K562 (cell line): ENCODE results near the gene SS18. TPM values are rescaled to one million over a fixed set of nuclear protein-coding genes. Genes with fewer than 3 reads are reported as not detected.

Experiments
- ATAC-seq: fragments of 200-7000 bp; cut with Tn5 transposase; 3 replicates; pipeline ENCODE4 v1.9.1; 2020; ENCODE audit warnings: moderate library complexity
- BruUV-seq: library from RNA; stranded (reverse); fragments of 400-500 nt; replicated peaks from 2 replicates; lab custom pipeline; 2021; lab: Mats Ljungman, UMichigan
- CTCF ChIA-PET: fragments of 300-600 bp; formaldehyde crosslinking; extraction: SDS; loops from one replicate; lab custom pipeline; 2021; ENCODE audit warnings: low intra/inter-chr PET ratio; lab: Yijun Ruan, JAX
- POLR2A ChIA-PET: fragments of 300-600, 350-650 bp; sonication (Branson Sonifier 250); formaldehyde crosslinking; extraction: SDS; loops from one replicate; lab custom pipeline; 2021; ENCODE audit warnings: antibody characterized with exemption, inconsistent platforms; lab: Yijun Ruan, JAX
- DNase-seq, 4 experiments: peaks; one replicate each; pipeline versions ENCODE4 v3.0.0 to v3.0.0-alpha.2; 2011 to 2018; ENCODE audit warnings: low spot score in 3 of 4, mixed read lengths in 3 of 4; ENCODE audit errors: extremely low read depth in 1 of 4
- FAIRE-seq: peaks from 2 replicates; lab custom pipeline; 2011; peaks lifted over from hg19 to GRCh38; lab: Jason Lieb, UNC
- H2AFZ ChIP-seq: 2 replicates; pipeline ENCODE4 v1.6.0; 2011; ENCODE audit warnings: low read depth, low read length, control low read depth, inconsistent platforms
- H3K27ac ChIP-seq: fragments of 200-600 bp; 3 replicates; pipeline ENCODE4 v1.8.0; 2011; ENCODE audit warnings: low read depth, mild to moderate bottlenecking, control low read depth, inconsistent platforms, low read length, moderate library complexity, mixed read lengths; ENCODE audit errors: extremely low read depth
- H3K27me3 ChIP-seq, 2 experiments: fragments of 300-600 bp in 1 of 2; 2 replicates in 1 of 2; 3 replicates in 1 of 2; pipeline versions ENCODE4 v1.6.0 to v1.8.0; 2011; ENCODE audit warnings: inconsistent platforms in 2 of 2, low read length in 2 of 2, mild to moderate bottlenecking in 1 of 2, mixed read lengths in 1 of 2, moderate library complexity in 1 of 2; ENCODE audit not compliant: control insufficient read depth in 2 of 2, insufficient read depth in 2 of 2
- H3K36me3 ChIP-seq: fragments of 300-600 bp; 3 replicates; pipeline ENCODE4 v1.8.0; 2011; ENCODE audit warnings: mild to moderate bottlenecking, low read length, inconsistent platforms; ENCODE audit not compliant: control insufficient read depth, insufficient read depth
- H3K4me1 ChIP-seq, 2 experiments: fragments of 200-600 bp in 1 of 2; replicated peaks in 1 of 2; 2 replicates in 1 of 2; 3 replicates in 1 of 2; pipeline versions ENCODE4 v1.5.1 to v1.8.0; 2011; ENCODE audit warnings: inconsistent platforms in 2 of 2, low read length in 2 of 2, mild to moderate bottlenecking in 1 of 2, mixed read lengths in 1 of 2, moderate library complexity in 1 of 2; ENCODE audit not compliant: control insufficient read depth in 2 of 2, insufficient read depth in 2 of 2
- H3K4me2 ChIP-seq: 2 replicates; pipeline ENCODE4 v1.6.1; 2011; ENCODE audit warnings: low read length, control low read depth, inconsistent platforms, mixed read lengths; ENCODE audit not compliant: insufficient read depth
- H3K4me3 ChIP-seq: fragments of 200-600 bp; sonication (generic), shearing (Covaris generic); 2 replicates; pipeline ENCODE4 v1.5.1; 2016; ENCODE audit warnings: control low read depth, inconsistent platforms
- H3K79me2 ChIP-seq: fragments of 200-600 bp; 3 replicates; pipeline ENCODE4 v1.8.0; 2011; ENCODE audit warnings: low read length, inconsistent platforms; ENCODE audit not compliant: control insufficient read depth, insufficient read depth
- H3K9ac ChIP-seq, 2 experiments: 2 replicates each; pipeline versions ENCODE4 v1.6.0 to v1.6.1; 2011; ENCODE audit warnings: low read depth in 2 of 2, low read length in 2 of 2, control low read depth in 1 of 2, inconsistent platforms in 1 of 2, mild to moderate bottlenecking in 1 of 2, mixed read lengths in 1 of 2; ENCODE audit not compliant: insufficient read depth in 1 of 2
- H3K9me1 ChIP-seq: one replicate; pipeline ENCODE4 v1.6.0; 2011; ENCODE audit warnings: inconsistent platforms, mild to moderate bottlenecking, low read length, moderate library complexity; ENCODE audit not compliant: control insufficient read depth, insufficient read depth
- H3K9me3 ChIP-seq: replicated peaks from 2 replicates; pipeline ENCODE4 v1.5.1; 2011; ENCODE audit warnings: low read depth, low read length, inconsistent platforms; ENCODE audit not compliant: control insufficient read depth, insufficient read depth
- H4K20me1 ChIP-seq: replicated peaks from 2 replicates; pipeline ENCODE4 v1.6.1; 2011; ENCODE audit warnings: low read length, inconsistent platforms, mixed read lengths; ENCODE audit not compliant: control insufficient read depth, insufficient read depth
- CHD1 ChIP-seq: fragments of 200-600 bp; sonication (generic); IDR thresholded peaks from one replicate; pipeline ENCODE4 v1.6.1; 2012; ENCODE audit warnings: mild to moderate bottlenecking, moderate library complexity, low read length, inconsistent platforms
- HDAC2 ChIP-seq: fragments of 450-650 bp; IDR thresholded peaks from 2 replicates; pipeline ENCODE4 v1.6.1; 2016; ENCODE audit warnings: mild to moderate bottlenecking
- HIVEP1 ChIP-seq: fragments of 250-450 bp; sonication (Bioruptor Pico); IDR thresholded peaks from 2 replicates; pipeline ENCODE4 v1.4.0; 2020; ENCODE audit warnings: mild to moderate bottlenecking
- JUNB ChIP-seq: fragments of 450-650 bp; formaldehyde crosslinking; conservative IDR thresholded peaks from 2 replicates; pipeline ENCODE4 v1.4.0; 2020; ENCODE audit warnings: mild to moderate bottlenecking
- MAZ ChIP-seq, 2 experiments: fragments of 450-650 bp in 1 of 2; sonication (generic) in 1 of 2; formaldehyde crosslinking; IDR thresholded peaks in 1 of 2; conservative IDR thresholded peaks in 1 of 2; 2 replicates each; pipeline versions ENCODE4 v1.4.0 to v1.5.0; 2020; ENCODE audit warnings: mild to moderate bottlenecking in 1 of 2, missing genetic modification reagents in 1 of 2
- NRF1 ChIP-seq, 2 experiments: fragments of 450-650 bp; IDR thresholded peaks in 1 of 2; conservative IDR thresholded peaks in 1 of 2; 2 replicates each; pipeline ENCODE4 v1.6.1; 2014; ENCODE audit warnings: mild to moderate bottlenecking in 2 of 2
- TRIM28 ChIP-seq: fragments of 450-650 bp; IDR thresholded peaks from 2 replicates; pipeline ENCODE4 v1.6.1; 2017
- YY1 ChIP-seq, 3 experiments: IDR thresholded peaks; 2 replicates each; pipeline ENCODE4 v1.6.1; 2011; ENCODE audit warnings: low read length in 2 of 3, mild to moderate bottlenecking in 2 of 3, moderate library complexity in 2 of 3, borderline replicate concordance in 1 of 3, control low read depth in 1 of 3, low read depth in 1 of 3; ENCODE audit not compliant: insufficient read depth in 3 of 3, insufficient replicate concordance in 2 of 3, control insufficient read depth in 1 of 3, insufficient read length in 1 of 3; ENCODE audit errors: extremely low read depth in 1 of 3
- ZC3H4 ChIP-seq: sonication (generic); formaldehyde crosslinking; IDR thresholded peaks from 2 replicates; pipeline ENCODE4 v1.9.0; 2021; ENCODE audit warnings: missing genetic modification reagents, borderline replicate concordance
- ZHX1 ChIP-seq: fragments of 150-350 bp; conservative IDR thresholded peaks from 2 replicates; pipeline ENCODE4 v1.6.1; 2014; ENCODE audit warnings: low read length
- ZNF316 ChIP-seq: fragments of 450-650 bp; IDR thresholded peaks from 2 replicates; pipeline ENCODE4 v1.6.1; 2016
- WGBS: fragments of 100-300 bp; shearing (Covaris generic); methylation state at CpG from one replicate; pipeline ENCODE4 v1.1.6; 2016; ENCODE audit warnings: low coverage, mixed read lengths; ENCODE audit not compliant: insufficient coverage; ENCODE audit errors: missing lambda C conversion rate; 5-methylcytosine and 5-hydroxymethylcytosine counted together
- in situ Hi-C: fragments of 300-500 bp; cut with MboI; formaldehyde crosslinking; loops from 4 replicates; pipeline ENCODE4 v1.15.0; 2018; ENCODE audit warnings: inconsistent platforms, mixed read lengths
- intact Hi-C: fragments of 100-400 bp; cut with micrococcal nuclease; formaldehyde crosslinking; loops from 2 replicates; pipeline ENCODE4 v1.14.2; 2022
- polyA plus RNA-seq, 8 experiments: library from polyadenylated mRNA; depleted of rRNA in 4 of 8; stranded (reverse) in 5 of 8; unstranded in 3 of 8; fragments of >200 nt; fragmentation: Nextera tagmentation in 2 of 8; fragmentation: Illumina TruSeq in 1 of 8; extraction: Ambion mirVana in 2 of 8; extraction: Trizol in 1 of 8; gene quantifications; 2 replicates each; pipeline versions ENCODE4 v1.2.1 to v1.2.3, GENCODE V29; 2011 to 2014; ENCODE audit warnings: inconsistent platforms in 1 of 8, missing spikeins in 1 of 8
- total RNA-seq, 7 experiments: library from RNA; depleted of rRNA in 6 of 7; stranded (reverse); fragments of >200 nt in 6 of 7; fragmentation: Illumina TruSeq in 2 of 7; extraction: Trizol in 2 of 7; gene quantifications; 2 replicates each; pipeline versions ENCODE4 v1.2.1 to v1.2.3, GENCODE V29; 2011 to 2021; ENCODE audit warnings: low replicate concordance in 1 of 7
- TF ChIP-seq, protein P1 (sequence below), 2 experiments: fragments of 450-650 bp in 1 of 2; sonication (generic) in 1 of 2; formaldehyde crosslinking in 1 of 2; IDR thresholded peaks in 1 of 2; conservative IDR thresholded peaks in 1 of 2; 2 replicates each; pipeline versions ENCODE4 v1.6.1 to v1.8.1; 2016 to 2023; ENCODE audit warnings: mild to moderate bottlenecking in 2 of 2, moderate library complexity in 2 of 2, inconsistent platforms in 1 of 2, missing genetic modification reagents in 1 of 2
- TF ChIP-seq, protein P2 (sequence below), 2 experiments: IDR thresholded peaks; 2 replicates each; pipeline ENCODE4 v1.6.1; 2011; ENCODE audit warnings: borderline replicate concordance in 1 of 2, control low read depth in 1 of 2, low read depth in 1 of 2, low read length in 1 of 2, mild to moderate bottlenecking in 1 of 2, mixed read lengths in 1 of 2, moderate library complexity in 1 of 2; ENCODE audit not compliant: insufficient read depth in 1 of 2, insufficient read length in 1 of 2, poor library complexity in 1 of 2, severe bottlenecking in 1 of 2; ENCODE audit errors: extremely low read depth in 1 of 2

SS18 gene
- total and polyA plus RNA-seq, 9 of the 15 experiments (the other 6 are each of a cell fraction or from before 2014, with no cell fraction given): 30.9 to 190 (median 102) TPM

- POLR2A ChIA-PET: interaction anchor here (0.6 to 4.2 kb wide), 11 partner anchors 9 to 204 kb away, joined by 3 to 30 read pairs (median 3); no protein-coding TSS in a partner anchor
- peak overlapping the region; percentile 81 to 96 for H3K9ac ChIP-seq
- intact Hi-C loops (loop anchor here (1.0 kb wide), 1 partner anchor 137 kb away; the partner anchor contains the start of gene TAF4B), in situ Hi-C loops (no loop called here)
- BruUV-seq: no TSS peak
- DNase-seq (peak in 3 of 4 experiments; percentile 29 to 71 (median 29)), ATAC-seq (peak; percentile 33), FAIRE-seq (no peak)
- H3K36me3 ChIP-seq: peaks cover 31% of the 10 kb centered on the region
- peaks cover 6% of the 10 kb centered on the region for H4K20me1 ChIP-seq
- peak overlapping the region; percentile 91 for H3K27ac ChIP-seq
- peaks cover 15 to 21% of the 10 kb centered on the region in 2 experiments; a peak in 4 of 5 replicates for H3K4me1 ChIP-seq
- no peaks in the 10 kb centered on the region for H3K9me1 ChIP-seq
- H3K9me3 ChIP-seq: no peaks in the 10 kb centered on the region
- peak overlapping the region; percentile 99 for H2AFZ ChIP-seq
- no peaks in the 10 kb centered on the region for H3K27me3 ChIP-seq
- peaks cover 60% of the 10 kb centered on the region for H3K79me2 ChIP-seq
- CTCF ChIA-PET: no interaction called here
- H3K4me3 ChIP-seq: peak overlapping the region; percentile 77
- peak overlapping the region; percentile 97 for H3K4me2 ChIP-seq
- WGBS: under 1% methylated on average over 35 of the region's 35 CpGs
- peak in 1 of 2 experiments; percentile 17; a peak in 1 of 4 replicates for TF ChIP-seq MAZ (CRISPR knock-in tag; conservative IDR thresholded peaks at IDR 0.05 in 1 of 2, IDR thresholded peaks at IDR 0.05 in 1 of 2)
- peak; percentile 58; the same call in 1 of the 2 replicates for TF ChIP-seq ZC3H4 (CRISPR knock-in tag)
- TF ChIP-seq NRF1 (conservative IDR thresholded peaks at IDR 0.05 in 1 of 2, IDR thresholded peaks at IDR 0.05 in 1 of 2): no peak
- TF ChIP-seq YY1 (IDR thresholded peaks at IDR 0.05; ENCODE audit: borderline replicate concordance in 1 of 3, control insufficient read depth in 1 of 3, extremely low read depth in 1 of 3, insufficient read depth in 3 of 3, insufficient read length in 1 of 3, insufficient replicate concordance in 2 of 3, low read depth in 1 of 3, low read length in 2 of 3): peak in 1 of 3 experiments; percentile 20
- TF ChIP-seq HIVEP1: no peak
- TF ChIP-seq, protein P1, sequence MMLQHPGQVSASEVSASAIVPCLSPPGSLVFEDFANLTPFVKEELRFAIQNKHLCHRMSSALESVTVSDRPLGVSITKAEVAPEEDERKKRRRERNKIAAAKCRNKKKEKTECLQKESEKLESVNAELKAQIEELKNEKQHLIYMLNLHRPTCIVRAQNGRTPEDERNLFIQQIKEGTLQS (IDR thresholded peaks at IDR 0.05): peak; percentile 81
- TF ChIP-seq, protein P1 (CRISPR knock-in tag; conservative IDR thresholded peaks at IDR 0.05): no peak
- peak; percentile 60 for TF ChIP-seq CHD1
- TF ChIP-seq TRIM28: peak; percentile 72; the same call in 1 of the 2 replicates
- TF ChIP-seq, protein P2, sequence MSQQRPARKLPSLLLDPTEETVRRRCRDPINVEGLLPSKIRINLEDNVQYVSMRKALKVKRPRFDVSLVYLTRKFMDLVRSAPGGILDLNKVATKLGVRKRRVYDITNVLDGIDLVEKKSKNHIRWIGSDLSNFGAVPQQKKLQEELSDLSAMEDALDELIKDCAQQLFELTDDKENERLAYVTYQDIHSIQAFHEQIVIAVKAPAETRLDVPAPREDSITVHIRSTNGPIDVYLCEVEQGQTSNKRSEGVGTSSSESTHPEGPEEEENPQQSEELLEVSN (IDR thresholded peaks at IDR 0.05; ENCODE audit: borderline replicate concordance in 1 of 2, extremely low read depth in 1 of 2, insufficient read depth in 1 of 2, insufficient read length in 1 of 2, low read depth in 1 of 2, low read length in 1 of 2, poor library complexity in 1 of 2, severe bottlenecking in 1 of 2): peak in 1 of 2 experiments; percentile 52
- TF ChIP-seq JUNB (CRISPR knock-in tag): 0 out of 2 replicates have a peak, but pooled peaks have one; percentile 27
- peak; percentile 11; the same call in 1 of the 2 replicates for TF ChIP-seq HDAC2
- TF ChIP-seq ZNF316: peak; percentile 93
- no peak for TF ChIP-seq ZHX1
Observed at GRCh38 chr18:26089293-26090129, 902 bp downstream of the SS18 start.
